HepG2 (cell line): ENCODE results near the gene ZNF425. TPM values are rescaled to one million over a fixed set of nuclear protein-coding genes. Genes with fewer than 3 reads are reported as not detected.

Experiments
- ATF1 ChIP-seq: IDR thresholded peaks from 2 replicates; pipeline ENCODE4 v1.6.1; 2016; ENCODE audit warnings: mild to moderate bottlenecking, control low read depth
- BRF2 ChIP-seq: sonication (generic); formaldehyde crosslinking; IDR thresholded peaks from 2 replicates; pipeline ENCODE4 v1.8.1; 2022; ENCODE audit warnings: mild to moderate bottlenecking, missing genetic modification reagents
- CEBPB ChIP-seq: IDR thresholded peaks from 2 replicates; pipeline ENCODE4 v1.6.1; 2011; ENCODE audit warnings: low read depth, low read length, improper control_type of control experiment, borderline replicate concordance
- EED ChIP-seq: sonication (generic); formaldehyde crosslinking; IDR thresholded peaks from 2 replicates; pipeline ENCODE4 v1.5.0; 2020; ENCODE audit warnings: mild to moderate bottlenecking, missing genetic modification reagents
- ETV6 ChIP-seq: sonication (generic); formaldehyde crosslinking; conservative IDR thresholded peaks from 2 replicates; pipeline ENCODE4 v1.4.0; 2020; ENCODE audit warnings: missing genetic modification reagents
- FLYWCH1 ChIP-seq: sonication (generic); formaldehyde crosslinking; IDR thresholded peaks from 2 replicates; pipeline ENCODE4 v1.8.1; 2023; ENCODE audit warnings: mild to moderate bottlenecking, missing genetic modification reagents
- GATAD1 ChIP-seq: IDR thresholded peaks from 2 replicates; pipeline ENCODE4 v1.6.1; 2016; ENCODE audit warnings: missing genetic modification reagents, missing compliant biosample characterization
- HMGA1 ChIP-seq: sonication (generic); formaldehyde crosslinking; conservative IDR thresholded peaks from 2 replicates; pipeline ENCODE4 v1.4.0; 2020; ENCODE audit warnings: missing genetic modification reagents
- IRX3 ChIP-seq: sonication (generic); formaldehyde crosslinking; IDR thresholded peaks from 2 replicates; pipeline ENCODE4 v1.8.1; 2023; ENCODE audit warnings: mild to moderate bottlenecking, low read depth, missing genetic modification reagents, borderline replicate concordance
- KAT8 ChIP-seq: IDR thresholded peaks from 2 replicates; pipeline ENCODE4 v1.6.1; 2016; ENCODE audit warnings: missing genetic modification reagents, missing compliant biosample characterization
- MAX ChIP-seq: IDR thresholded peaks from 2 replicates; pipeline ENCODE4 v1.6.1; 2012; ENCODE audit warnings: inconsistent platforms
- PRMT3 ChIP-seq: sonication (generic); formaldehyde crosslinking; IDR thresholded peaks from 2 replicates; pipeline ENCODE4 v1.8.1; 2022; ENCODE audit warnings: low read depth, mild to moderate bottlenecking, moderate library complexity, missing genetic modification reagents, borderline replicate concordance
- SYNCRIP ChIP-seq: fragments of 200-400 bp; formaldehyde crosslinking; IDR thresholded peaks from 2 replicates; pipeline ENCODE4 v1.6.1; 2018; ENCODE audit warnings: mild to moderate bottlenecking, low read depth, low read length; ENCODE audit not compliant: insufficient read depth
- TOE1 ChIP-seq: sonication (generic); formaldehyde crosslinking; IDR thresholded peaks from 2 replicates; pipeline ENCODE4 v1.4.0; 2020; ENCODE audit warnings: mild to moderate bottlenecking, missing genetic modification reagents
- ZC3H4 ChIP-seq: sonication (generic); formaldehyde crosslinking; IDR thresholded peaks from 2 replicates; pipeline ENCODE4 v1.4.0; 2020; ENCODE audit warnings: missing genetic modification reagents, borderline replicate concordance
- ZEB1 ChIP-seq: IDR thresholded peaks from 2 replicates; pipeline ENCODE4 v1.6.1; 2012; ENCODE audit warnings: mild to moderate bottlenecking, low read depth, inconsistent platforms; ENCODE audit not compliant: insufficient replicate concordance
- ZNF317 ChIP-seq: sonication (generic); formaldehyde crosslinking; IDR thresholded peaks from 2 replicates; pipeline ENCODE4 v1.5.0; 2020; ENCODE audit warnings: mild to moderate bottlenecking, missing genetic modification reagents
- ZNF331 ChIP-seq: sonication (generic); formaldehyde crosslinking; IDR thresholded peaks from 2 replicates; pipeline ENCODE4 v1.4.0; 2020; ENCODE audit warnings: missing genetic modification reagents
- ZNF33B ChIP-seq: sonication (generic); formaldehyde crosslinking; IDR thresholded peaks from 2 replicates; pipeline ENCODE4 v1.5.1; 2020; ENCODE audit warnings: mild to moderate bottlenecking, missing genetic modification reagents
- ZNF354B ChIP-seq: sonication (generic); formaldehyde crosslinking; IDR thresholded peaks from 2 replicates; pipeline ENCODE4 v1.8.0; 2022; ENCODE audit warnings: mild to moderate bottlenecking, missing genetic modification reagents
- ZNF451 ChIP-seq: sonication (generic); formaldehyde crosslinking; IDR thresholded peaks from 2 replicates; pipeline ENCODE4 v1.5.0; 2020; ENCODE audit warnings: mild to moderate bottlenecking, missing genetic modification reagents
- ZNF530 ChIP-seq: sonication (generic); formaldehyde crosslinking; IDR thresholded peaks from 2 replicates; pipeline ENCODE4 v1.5.0; 2020; ENCODE audit warnings: low read depth, mild to moderate bottlenecking, missing genetic modification reagents
- ZNF556 ChIP-seq: sonication (generic); formaldehyde crosslinking; IDR thresholded peaks from 2 replicates; pipeline ENCODE4 v1.4.0; 2020; ENCODE audit warnings: mild to moderate bottlenecking, missing genetic modification reagents, borderline replicate concordance
- ZNF567 ChIP-seq: sonication (generic); formaldehyde crosslinking; IDR thresholded peaks from 2 replicates; pipeline ENCODE4 v1.8.1; 2023; ENCODE audit warnings: mild to moderate bottlenecking, missing genetic modification reagents, borderline replicate concordance
- ZNF746 ChIP-seq: sonication (generic); formaldehyde crosslinking; IDR thresholded peaks from 2 replicates; pipeline ENCODE4 v1.8.0; 2022; ENCODE audit warnings: mild to moderate bottlenecking, missing genetic modification reagents
- ZSCAN20 ChIP-seq: sonication (generic); formaldehyde crosslinking; IDR thresholded peaks from 2 replicates; pipeline ENCODE4 v1.4.0; 2020; ENCODE audit warnings: missing genetic modification reagents, mild to moderate bottlenecking, borderline replicate concordance
- polyA plus RNA-seq, 8 experiments: library from polyadenylated mRNA; depleted of rRNA in 3 of 8; stranded (reverse) in 7 of 8; unstranded in 1 of 8; fragments of >200 nt; fragmentation: Illumina TruSeq in 4 of 8; extraction: Trizol in 4 of 8; gene quantifications; 2 replicates each; pipeline versions ENCODE4 v1.2.1 to v1.2.3, GENCODE V29; 2011 to 2016; ENCODE audit warnings: low read depth in 4 of 8, missing spikeins in 1 of 8, mixed read lengths in 1 of 8; ENCODE audit not compliant: insufficient read depth in 1 of 8
- total RNA-seq, 5 experiments: library from RNA; depleted of rRNA; stranded (reverse); fragments of >200 nt; fragmentation: Illumina TruSeq; extraction: Trizol; gene quantifications; 2 replicates each; pipeline ENCODE4 v1.2.3, GENCODE V29; 2016; ENCODE audit warnings: low read depth in 1 of 5
- TF ChIP-seq, protein P1 (sequence below): sonication (generic); formaldehyde crosslinking; IDR thresholded peaks from 2 replicates; pipeline ENCODE4 v1.9.0; 2021; ENCODE audit warnings: missing genetic modification reagents, borderline replicate concordance
- TF ChIP-seq, protein P2 (sequence below): sonication (generic); formaldehyde crosslinking; IDR thresholded peaks from 2 replicates; pipeline ENCODE4 v1.4.0; 2020; ENCODE audit warnings: missing genetic modification reagents

ZNF425 gene
- total and polyA plus RNA-seq, 2 of the 13 experiments (the other 11 are each of a cell fraction or from before 2014, with no cell fraction given) = 0.51 to 1.1 TPM

GRCh38 chr7:149125863-149126661, at the start of gene ZNF425 (continued):
- TF ChIP-seq ATF1 (CRISPR knock-in tag) (no peak), BRF2 (peak; percentile 88), ZNF451 (no peak), ZNF33B (CRISPR knock-in tag) (no peak), ZNF317 (CRISPR knock-in tag) (peak; percentile 66), ZC3H4 (CRISPR knock-in tag) (no peak), IRX3 (CRISPR knock-in tag) (0 out of 2 replicates have a peak, but pooled peaks have one; percentile 11), ZNF354B (peak; percentile 28; the same call in 1 of the 2 replicates), ETV6 (CRISPR knock-in tag) (peak; percentile 33; the same call in 1 of the 2 replicates), ZNF530 (CRISPR knock-in tag) (no peak), GATAD1 (CRISPR knock-in tag) (peak; percentile 91), ZSCAN20 (CRISPR knock-in tag) (peak; percentile 26; the same call in 1 of the 2 replicates), ZNF556 (CRISPR knock-in tag) (peak; percentile 69; the same call in 1 of the 2 replicates), EED (CRISPR knock-in tag) (peak; percentile 92), SYNCRIP (no peak), ZNF331 (CRISPR knock-in tag) (peak; percentile 90; the same call in 1 of the 2 replicates), PRMT3 (CRISPR knock-in tag) (0 out of 2 replicates have a peak, but pooled peaks have one; percentile 58), ZEB1 (peak; percentile 58), MAX (peak; percentile 90), ZNF746 (CRISPR knock-in tag) (peak; percentile 53), FLYWCH1 (CRISPR knock-in tag) (0 out of 2 replicates have a peak, but pooled peaks have one; percentile 48), HMGA1 (CRISPR knock-in tag) (no peak), ZNF567 (CRISPR knock-in tag) (peak; percentile 94; the same call in 1 of the 2 replicates), CEBPB (no peak), KAT8 (peak; percentile 95), TOE1 (CRISPR knock-in tag) (no peak)
- TF ChIP-seq, protein P1, sequence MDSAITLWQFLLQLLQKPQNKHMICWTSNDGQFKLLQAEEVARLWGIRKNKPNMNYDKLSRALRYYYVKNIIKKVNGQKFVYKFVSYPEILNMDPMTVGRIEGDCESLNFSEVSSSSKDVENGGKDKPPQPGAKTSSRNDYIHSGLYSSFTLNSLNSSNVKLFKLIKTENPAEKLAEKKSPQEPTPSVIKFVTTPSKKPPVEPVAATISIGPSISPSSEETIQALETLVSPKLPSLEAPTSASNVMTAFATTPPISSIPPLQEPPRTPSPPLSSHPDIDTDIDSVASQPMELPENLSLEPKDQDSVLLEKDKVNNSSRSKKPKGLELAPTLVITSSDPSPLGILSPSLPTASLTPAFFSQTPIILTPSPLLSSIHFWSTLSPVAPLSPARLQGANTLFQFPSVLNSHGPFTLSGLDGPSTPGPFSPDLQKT (CRISPR knock-in tag) = 0 out of 2 replicates have a peak, but pooled peaks have one; percentile 73
- TF ChIP-seq, protein P2, sequence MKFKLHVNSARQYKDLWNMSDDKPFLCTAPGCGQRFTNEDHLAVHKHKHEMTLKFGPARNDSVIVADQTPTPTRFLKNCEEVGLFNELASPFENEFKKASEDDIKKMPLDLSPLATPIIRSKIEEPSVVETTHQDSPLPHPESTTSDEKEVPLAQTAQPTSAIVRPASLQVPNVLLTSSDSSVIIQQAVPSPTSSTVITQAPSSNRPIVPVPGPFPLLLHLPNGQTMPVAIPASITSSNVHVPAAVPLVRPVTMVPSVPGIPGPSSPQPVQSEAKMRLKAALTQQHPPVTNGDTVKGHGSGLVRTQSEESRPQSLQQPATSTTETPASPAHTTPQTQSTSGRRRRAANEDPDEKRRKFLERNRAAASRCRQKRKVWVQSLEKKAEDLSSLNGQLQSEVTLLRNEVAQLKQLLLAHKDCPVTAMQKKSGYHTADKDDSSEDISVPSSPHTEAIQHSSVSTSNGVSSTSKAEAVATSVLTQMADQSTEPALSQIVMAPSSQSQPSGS (CRISPR knock-in tag) = peak; percentile 77
